Glutamatergic neuron (in vitro differentiated cells): ENCODE data around the gene NT5C2. TPM values are rescaled to one million over a fixed set of nuclear protein-coding genes. Genes with fewer than 3 reads are reported as not detected.
"Not testable (repeated sequence)": the region's sequence is repeated elsewhere in the genome, so short reads cannot be mapped to it uniquely, and the experiment has no call there.

ENCODE experiments used
- DNase-seq: peaks from one replicate; pipeline ENCODE4 v3.0.0; 2022
- H3K27ac Mint-ChIP-seq: one replicate; pipeline ENCODE4 v1.8.0; 2020; ENCODE audit warnings: mild to moderate bottlenecking, mixed read lengths, inconsistent platforms; ENCODE audit not compliant: unreplicated experiment
- H3K27me3 Mint-ChIP-seq: one replicate; pipeline ENCODE4 v1.8.0; 2020; ENCODE audit warnings: mild to moderate bottlenecking, moderate library complexity, mixed read lengths, inconsistent platforms; ENCODE audit not compliant: unreplicated experiment
- H3K36me3 Mint-ChIP-seq: one replicate; pipeline ENCODE4 v1.8.0; 2020; ENCODE audit warnings: mild to moderate bottlenecking, mixed read lengths, inconsistent platforms; ENCODE audit not compliant: unreplicated experiment
- H3K4me1 Mint-ChIP-seq: one replicate; pipeline ENCODE4 v1.8.0; 2020; ENCODE audit warnings: mild to moderate bottlenecking, low read depth, mixed read lengths, inconsistent platforms; ENCODE audit not compliant: unreplicated experiment
- H3K4me3 Mint-ChIP-seq: one replicate; pipeline ENCODE4 v1.8.0; 2020; ENCODE audit warnings: mild to moderate bottlenecking, mixed read lengths, inconsistent platforms; ENCODE audit not compliant: unreplicated experiment
- H3K9me3 Mint-ChIP-seq: one replicate; pipeline ENCODE4 v1.8.0; 2020; ENCODE audit warnings: mild to moderate bottlenecking, moderate library complexity, mixed read lengths, inconsistent platforms; ENCODE audit not compliant: unreplicated experiment
- total RNA-seq: library from RNA; stranded (reverse); fragmentation: NEBNext Ultra II Directional; extraction: Animal tissue kit (Norgen Biotek cat#: 25700); gene quantifications from one replicate; pipeline ENCODE4 v1.2.1, GENCODE V29; 2021; ENCODE audit not compliant: unreplicated experiment
- TF ChIP-seq, protein P1 (sequence below): fragments of 200-600 bp; sonication (generic); IDR thresholded peaks from one replicate; pipeline ENCODE4 v1.5.0; 2021; ENCODE audit not compliant: partially characterized antibody, unreplicated experiment

NT5C2 gene
- total RNA-seq, 1 donor from 2014 or later, result 68.5 TPM

DNA sequence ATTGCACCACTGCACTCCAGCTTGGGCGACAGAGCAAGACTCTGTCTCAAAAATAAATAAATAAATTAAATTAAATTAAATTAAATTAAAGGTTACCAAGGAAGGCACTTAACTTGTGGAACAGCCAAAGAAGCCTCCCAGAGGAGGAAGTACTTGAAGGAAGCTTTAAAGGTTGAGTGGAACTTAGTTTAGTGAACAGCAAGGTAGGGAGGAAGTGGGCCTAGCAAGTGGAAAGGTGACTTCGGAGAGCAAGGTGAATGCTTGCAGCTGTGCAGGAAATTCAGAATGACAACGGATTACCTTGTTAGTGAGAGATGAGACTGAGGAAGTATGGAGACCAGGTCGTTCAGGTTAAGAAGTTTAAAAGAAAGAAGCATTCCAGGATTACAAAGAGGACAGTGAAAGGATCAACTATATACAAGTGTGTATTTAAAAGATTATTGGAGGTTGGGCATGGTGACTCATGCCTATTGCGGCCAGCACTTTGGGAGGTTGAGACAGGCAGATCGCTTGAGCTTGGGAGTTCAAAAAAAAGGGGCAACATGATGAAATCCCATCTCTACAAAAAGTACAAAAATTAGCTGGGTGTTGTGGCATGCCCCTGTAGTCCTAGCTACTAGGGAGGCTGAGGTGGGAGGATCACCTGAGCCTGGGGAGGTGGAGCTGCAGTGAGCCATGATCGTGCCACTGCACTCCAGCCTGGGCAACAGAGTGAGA lies 39.9 kb upstream of the NT5C2 start:
- peaks cover 5% of the 10 kb centered on the region for H3K27me3 Mint-ChIP-seq
- no peaks in the 10 kb centered on the region for H3K36me3 Mint-ChIP-seq
- H3K4me3 Mint-ChIP-seq, result no peak overlapping the region
- no peak for DNase-seq
- TF ChIP-seq, protein P1, sequence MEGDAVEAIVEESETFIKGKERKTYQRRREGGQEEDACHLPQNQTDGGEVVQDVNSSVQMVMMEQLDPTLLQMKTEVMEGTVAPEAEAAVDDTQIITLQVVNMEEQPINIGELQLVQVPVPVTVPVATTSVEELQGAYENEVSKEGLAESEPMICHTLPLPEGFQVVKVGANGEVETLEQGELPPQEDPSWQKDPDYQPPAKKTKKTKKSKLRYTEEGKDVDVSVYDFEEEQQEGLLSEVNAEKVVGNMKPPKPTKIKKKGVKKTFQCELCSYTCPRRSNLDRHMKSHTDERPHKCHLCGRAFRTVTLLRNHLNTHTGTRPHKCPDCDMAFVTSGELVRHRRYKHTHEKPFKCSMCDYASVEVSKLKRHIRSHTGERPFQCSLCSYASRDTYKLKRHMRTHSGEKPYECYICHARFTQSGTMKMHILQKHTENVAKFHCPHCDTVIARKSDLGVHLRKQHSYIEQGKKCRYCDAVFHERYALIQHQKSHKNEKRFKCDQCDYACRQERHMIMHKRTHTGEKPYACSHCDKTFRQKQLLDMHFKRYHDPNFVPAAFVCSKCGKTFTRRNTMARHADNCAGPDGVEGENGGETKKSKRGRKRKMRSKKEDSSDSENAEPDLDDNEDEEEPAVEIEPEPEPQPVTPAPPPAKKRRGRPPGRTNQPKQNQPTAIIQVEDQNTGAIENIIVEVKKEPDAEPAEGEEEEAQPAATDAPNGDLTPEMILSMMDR, result no peak
- H3K9me3 Mint-ChIP-seq, result no peaks in the 10 kb centered on the region
- no peak overlapping the region for H3K27ac Mint-ChIP-seq
- H3K4me1 Mint-ChIP-seq, result no peaks in the 10 kb centered on the region

DNA sequence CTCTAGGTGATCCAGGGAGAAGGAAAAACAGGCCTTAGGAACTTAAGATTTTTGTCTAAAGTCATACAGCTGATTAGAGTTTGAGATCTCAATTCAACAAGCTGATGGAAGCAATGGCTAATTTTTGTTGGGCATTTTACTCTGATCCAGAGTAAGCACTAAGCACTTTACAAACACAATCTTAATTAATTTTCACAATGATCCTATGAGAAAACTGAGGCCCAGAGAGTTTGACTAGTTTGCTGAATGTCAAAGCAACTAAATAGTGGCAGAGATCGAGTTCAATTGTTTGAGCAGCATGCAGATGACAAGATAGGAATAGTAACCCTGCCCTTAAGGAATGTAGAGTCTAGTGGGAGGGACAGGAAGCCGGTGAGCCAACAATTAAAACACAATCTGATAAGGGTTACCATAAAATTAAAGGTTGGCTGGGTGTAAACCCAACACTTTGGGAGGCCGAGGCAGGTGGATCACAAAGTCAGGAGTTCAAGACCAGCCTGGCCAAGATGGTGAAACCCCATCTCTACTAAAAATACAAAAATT lies 39.1 kb upstream of the NT5C2 start:
- Mint-ChIP-seq H3K36me3 (no peaks in the 10 kb centered on the region), H3K4me3 (no peak overlapping the region), H3K27ac (no peak overlapping the region), H3K4me1 (no peaks in the 10 kb centered on the region), H3K9me3 (no peaks in the 10 kb centered on the region), H3K27me3 (peaks cover 5% of the 10 kb centered on the region)
- DNase-seq, result no peak
- TF ChIP-seq, protein P1, result no peak

DNA sequence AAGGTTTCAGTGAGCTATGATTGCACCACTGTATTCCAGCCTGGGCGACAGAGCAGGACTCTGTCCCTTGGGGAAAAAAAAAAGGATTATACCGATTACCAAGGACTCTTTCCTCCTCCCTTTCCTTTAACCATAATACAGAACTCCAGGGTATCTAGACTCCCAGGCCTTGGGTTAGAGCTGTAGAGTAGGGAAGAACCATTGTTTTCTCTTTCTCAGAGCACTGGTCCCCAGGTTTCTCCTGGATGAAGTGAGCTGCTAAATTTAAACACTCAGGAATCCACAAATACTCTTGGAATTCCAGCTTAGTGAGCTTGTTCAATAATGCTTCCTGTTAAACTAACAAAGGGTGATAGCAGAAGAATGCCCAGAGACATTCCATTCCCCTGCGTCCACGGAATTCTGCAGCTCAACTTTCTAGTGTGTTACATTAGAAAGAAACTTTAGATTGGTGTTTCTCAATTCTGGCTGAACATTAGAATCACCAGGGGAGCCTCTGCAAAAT lies 38.0 kb upstream of the NT5C2 start:
- no peaks in the 10 kb centered on the region for H3K36me3 Mint-ChIP-seq
- peaks cover 4% of the 10 kb centered on the region for H3K27me3 Mint-ChIP-seq
- H3K4me3 Mint-ChIP-seq, result no peak overlapping the region
- no peaks in the 10 kb centered on the region for H3K4me1 Mint-ChIP-seq
- DNase-seq, result no peak
- no peaks in the 10 kb centered on the region for H3K9me3 Mint-ChIP-seq
- TF ChIP-seq, protein P1, result no peak
- H3K27ac Mint-ChIP-seq, result no peak overlapping the region

DNA sequence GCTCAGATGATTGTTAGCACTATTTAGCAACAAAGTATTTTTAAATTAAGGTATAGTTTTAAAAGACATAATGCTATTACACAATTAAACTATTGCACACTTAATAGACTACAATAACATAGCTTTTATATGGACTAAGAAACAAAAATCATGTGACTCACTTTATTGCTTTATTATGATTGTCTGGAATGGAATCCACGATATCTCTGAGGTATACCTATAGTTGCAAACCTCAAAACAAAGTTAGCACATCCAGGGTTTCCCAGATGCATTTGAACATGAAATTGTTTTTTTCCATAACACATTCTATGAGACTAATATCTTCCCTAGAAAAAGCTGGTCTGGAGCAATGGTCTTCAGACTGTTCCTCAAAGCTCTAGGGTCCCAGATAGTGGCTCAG lies 34.3 kb upstream of the NT5C2 start:
- no peak for DNase-seq
- peaks cover 6% of the 10 kb centered on the region for H3K27me3 Mint-ChIP-seq
- no peak overlapping the region for H3K4me3 Mint-ChIP-seq
- no peak overlapping the region for H3K27ac Mint-ChIP-seq
- TF ChIP-seq, protein P1, result no peak
- peaks cover 14% of the 10 kb centered on the region for H3K36me3 Mint-ChIP-seq
- H3K9me3 Mint-ChIP-seq, result peaks cover 10% of the 10 kb centered on the region
- no peaks in the 10 kb centered on the region for H3K4me1 Mint-ChIP-seq

DNA sequence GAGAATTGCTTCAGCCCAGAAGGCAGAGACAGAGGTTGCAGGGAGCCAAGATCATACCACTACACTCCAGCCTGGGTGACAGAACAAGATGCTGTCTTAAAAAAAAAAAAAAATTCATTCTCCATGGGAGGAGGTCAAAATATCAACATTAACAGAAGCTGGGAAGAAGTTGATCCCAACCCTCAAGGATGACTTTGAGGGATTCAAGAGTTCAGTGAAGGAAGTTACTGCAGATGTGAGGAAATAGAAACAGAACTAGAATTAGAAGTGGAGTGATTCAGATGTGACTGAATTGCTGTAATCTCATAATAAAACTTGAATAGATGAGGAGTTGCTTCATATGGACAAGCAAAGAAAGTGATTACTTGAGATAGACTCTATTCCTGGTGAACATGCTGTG lies 32.9 kb upstream of the NT5C2 start:
- DNase-seq, result no peak
- Mint-ChIP-seq H3K4me1 (no peaks in the 10 kb centered on the region), H3K27me3 (peaks cover 6% of the 10 kb centered on the region), H3K27ac (no peak overlapping the region), H3K9me3 (peaks cover 11% of the 10 kb centered on the region), H3K4me3 (no peak overlapping the region), H3K36me3 (peaks cover 17% of the 10 kb centered on the region)
- TF ChIP-seq, protein P1, result no peak

DNA sequence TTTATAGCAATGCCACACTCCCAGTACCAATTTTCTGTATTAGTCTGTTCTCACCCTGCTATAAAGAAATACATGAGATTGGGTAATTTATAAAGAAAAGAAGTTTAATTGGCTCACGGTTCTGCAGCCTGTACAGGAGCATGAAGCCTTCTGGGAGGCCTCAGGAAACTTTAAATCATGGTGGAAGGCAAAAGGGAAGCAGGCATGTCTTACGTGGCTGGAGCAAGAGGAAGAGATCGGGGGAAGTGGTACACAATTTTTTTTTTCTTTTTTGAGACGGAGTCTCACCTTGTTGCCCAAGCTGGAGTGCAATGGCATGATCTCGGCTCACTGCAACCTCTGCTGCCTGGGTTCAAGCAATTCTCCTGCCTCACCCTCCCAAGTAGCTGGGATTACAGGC lies 31.6 kb upstream of the NT5C2 start:
- Mint-ChIP-seq H3K36me3 (peaks cover 17% of the 10 kb centered on the region), H3K9me3 (peaks cover 11% of the 10 kb centered on the region)
- H3K4me1 Mint-ChIP-seq, H3K27me3 Mint-ChIP-seq, DNase-seq, H3K27ac Mint-ChIP-seq, H3K4me3 Mint-ChIP-seq: not testable (repeated sequence)
